ENCODE results near the gene MBNL1.
A peak's percentile ranks its signal among the peaks of the same experiment; 100 is the strongest.

GRCh38 chr3:152396867-152397266 is 128.1 kb downstream of the MBNL1 start:
- no peak for TF ChIP-seq CTCF (IDR thresholded peaks at IDR 0.05)
- no peak for TF ChIP-seq POLR2A (IDR thresholded peaks at IDR 0.05)
- TF ChIP-seq EP300 (IDR thresholded peaks at IDR 0.05): peak in 1 of 2 donors; percentile 43

All from tibial nerve (tissue), 4 donors.